HG03280 (cell line): ENCODE measurements around the gene CNTNAP5.
"Not testable (repeated sequence)": the region's sequence is repeated elsewhere in the genome, so short reads cannot be mapped to it uniquely, and the experiment has no call there.

Source experiments
- ATAC-seq: cut with Tn5 transposase; IDR thresholded peaks from one replicate; pipeline ENCODE4 v1.9.1; 2021; ENCODE audit warnings: mild to moderate bottlenecking, moderate library complexity; ENCODE audit not compliant: unreplicated experiment

Gene CNTNAP5

DNA sequence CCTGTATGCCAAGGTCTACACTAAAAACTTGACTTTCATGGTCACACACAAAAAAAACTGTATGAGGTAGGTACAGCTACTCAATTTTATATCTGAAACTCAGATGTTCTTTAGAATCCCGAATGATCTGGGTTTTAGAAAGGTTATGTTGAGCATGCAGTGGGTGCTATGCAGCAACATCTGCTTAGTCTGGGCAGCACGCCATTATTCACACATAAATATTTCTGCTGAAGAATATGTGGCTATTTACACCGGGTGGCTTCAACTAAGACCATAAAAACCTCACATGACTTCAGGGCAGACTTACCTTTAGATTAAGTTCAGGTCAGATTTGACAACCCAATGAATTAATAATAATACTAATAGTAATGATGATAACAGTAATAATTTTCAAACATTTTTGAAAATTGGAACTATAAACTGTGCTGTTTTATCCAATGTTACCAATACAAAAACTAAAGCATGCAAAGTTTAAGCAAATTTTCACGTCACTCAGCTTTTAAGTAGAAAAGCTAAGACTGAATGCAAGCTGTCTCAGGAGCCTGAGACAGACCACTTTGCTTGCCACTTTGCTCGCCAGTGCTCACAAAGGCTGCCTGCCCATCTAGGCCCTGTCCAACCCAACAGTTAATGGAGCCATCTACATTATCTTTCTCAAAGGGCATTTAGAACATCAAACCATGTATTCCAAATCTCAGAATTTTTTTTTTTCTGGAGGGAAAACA is 292.0 kb downstream of the CNTNAP5 start:
- ATAC-seq: no peak

- no peak for ATAC-seq
These were observed 292.5 kb downstream of the CNTNAP5 start for GRCh38 chr2:124317628-124318027.

GRCh38 chr2:124318913-124319312 is 293.8 kb downstream of the CNTNAP5 start:
- no peak for ATAC-seq

DNA sequence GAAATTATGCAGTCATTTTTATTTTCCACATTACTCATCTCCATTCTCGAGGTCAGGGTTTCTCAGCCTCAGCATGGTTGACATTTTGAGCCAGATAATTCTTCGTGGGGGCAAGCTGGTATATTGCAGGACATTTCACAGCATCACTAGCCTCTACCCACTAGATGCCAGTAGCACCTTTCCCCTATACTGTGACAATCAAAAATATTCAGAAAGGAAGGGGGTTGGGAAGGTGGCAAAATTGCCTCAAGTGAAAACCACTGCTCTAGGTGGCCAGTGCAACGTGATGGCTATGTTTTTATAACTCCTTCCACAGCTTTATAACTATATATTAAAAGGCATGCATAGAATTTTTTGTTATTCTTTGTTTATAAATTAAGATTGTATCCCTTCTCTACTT is 294.5 kb downstream of the CNTNAP5 start:
- no peak for ATAC-seq

GRCh38 chr2:124320051-124320688 is 295.1 kb downstream of the CNTNAP5 start:
- no peak for ATAC-seq

DNA sequence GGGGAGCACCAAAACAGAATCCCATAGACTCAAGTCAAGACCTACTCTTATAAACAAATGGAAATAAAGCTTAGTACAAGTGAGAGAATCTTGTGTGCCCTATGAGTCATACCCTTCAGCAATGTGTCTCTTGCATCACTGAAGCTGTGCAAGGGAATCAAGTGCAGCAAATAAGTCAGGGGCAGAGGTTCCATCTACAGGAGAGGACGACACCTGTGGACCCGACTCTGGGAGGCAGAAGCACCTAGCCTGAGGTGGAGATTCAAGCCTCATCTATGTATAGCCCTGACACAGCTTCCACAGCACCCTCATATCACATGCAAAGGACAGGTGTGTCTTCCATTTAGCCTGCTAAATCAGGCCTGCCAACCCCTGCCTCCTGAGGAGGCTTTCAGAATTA is 298.2 kb downstream of the CNTNAP5 start:
- no peak for ATAC-seq

- ATAC-seq: no peak
These were observed 300.8 kb downstream of the CNTNAP5 start for GRCh38 chr2:124325667-124326440.

DNA sequence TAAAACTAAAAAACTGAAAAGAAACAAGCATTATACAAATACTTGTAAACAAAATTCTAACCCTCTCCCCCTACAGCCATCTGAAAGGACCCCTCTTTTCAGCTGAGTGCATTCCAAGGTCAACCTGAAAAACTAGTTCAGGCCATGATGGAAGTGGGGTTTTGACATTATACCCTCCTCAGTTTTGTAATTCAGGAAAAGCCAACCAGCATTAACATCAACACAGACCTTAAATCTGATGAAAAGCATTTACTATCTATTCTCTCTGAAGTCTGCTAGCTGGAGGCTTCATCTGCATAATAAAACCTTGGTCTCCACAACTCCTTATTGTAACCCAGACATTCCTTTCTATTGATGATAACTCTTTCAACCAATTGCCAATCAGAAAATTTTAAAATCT is 302.2 kb downstream of the CNTNAP5 start:
- ATAC-seq: no peak

DNA sequence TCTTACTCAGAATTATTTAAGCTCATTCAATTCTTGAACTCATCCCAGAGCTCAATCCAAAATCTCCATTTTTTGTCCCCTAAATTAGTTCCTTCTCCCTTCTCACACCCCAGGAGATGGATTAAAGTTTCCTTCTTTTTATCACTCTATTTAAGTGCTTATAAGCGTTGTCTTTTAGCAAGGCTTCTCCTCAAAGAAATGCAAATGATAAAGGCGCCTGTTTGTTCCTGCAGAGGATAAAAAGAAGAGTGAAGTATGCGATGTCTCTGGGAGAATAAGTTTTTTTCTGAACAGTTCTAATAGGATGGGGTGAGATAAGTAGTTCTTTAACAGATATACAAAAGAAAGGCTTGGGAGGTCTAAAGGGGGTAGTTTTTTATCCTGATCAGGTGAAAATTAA is 303.3 kb downstream of the CNTNAP5 start:
- ATAC-seq: no peak

DNA sequence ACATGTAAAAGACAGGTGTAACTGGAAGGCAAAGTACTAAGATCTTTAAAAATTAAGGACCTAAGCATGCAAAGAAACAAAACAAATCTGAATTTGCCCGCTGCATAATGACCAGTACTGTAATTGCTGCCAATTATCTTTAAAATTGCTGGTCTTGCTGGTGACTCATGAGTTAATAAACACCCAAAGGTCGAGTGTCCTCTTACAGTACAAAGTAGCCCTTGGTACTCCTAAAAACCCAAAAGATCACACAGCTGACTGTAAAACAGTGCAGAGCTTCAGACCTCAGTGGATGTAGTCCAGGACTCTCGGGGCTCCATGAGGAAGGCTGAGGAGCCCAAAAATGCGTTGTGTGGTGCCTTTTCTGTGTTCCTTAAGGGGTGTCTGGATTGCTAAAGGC is 308.7 kb downstream of the CNTNAP5 start:
- no peak for ATAC-seq

DNA sequence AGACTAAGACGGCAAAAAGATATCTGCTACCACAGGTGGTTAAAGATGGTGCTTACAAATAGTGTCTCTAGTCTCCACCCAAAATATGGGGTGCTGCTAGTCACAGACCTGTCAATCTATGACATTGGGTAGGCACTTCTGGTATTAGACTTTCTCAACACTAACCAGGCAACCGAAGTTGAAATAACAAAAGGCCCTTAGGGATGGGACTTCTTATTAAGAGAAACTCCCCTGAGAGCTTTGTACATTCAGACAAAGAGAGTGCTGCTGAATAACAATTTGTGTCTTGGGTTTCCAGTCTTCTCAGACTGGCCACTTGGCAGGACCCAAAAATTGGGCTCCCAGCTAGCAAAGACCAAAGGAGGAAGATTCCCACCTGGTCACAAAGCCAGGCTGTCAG is 310.0 kb downstream of the CNTNAP5 start:
- no peak for ATAC-seq

DNA sequence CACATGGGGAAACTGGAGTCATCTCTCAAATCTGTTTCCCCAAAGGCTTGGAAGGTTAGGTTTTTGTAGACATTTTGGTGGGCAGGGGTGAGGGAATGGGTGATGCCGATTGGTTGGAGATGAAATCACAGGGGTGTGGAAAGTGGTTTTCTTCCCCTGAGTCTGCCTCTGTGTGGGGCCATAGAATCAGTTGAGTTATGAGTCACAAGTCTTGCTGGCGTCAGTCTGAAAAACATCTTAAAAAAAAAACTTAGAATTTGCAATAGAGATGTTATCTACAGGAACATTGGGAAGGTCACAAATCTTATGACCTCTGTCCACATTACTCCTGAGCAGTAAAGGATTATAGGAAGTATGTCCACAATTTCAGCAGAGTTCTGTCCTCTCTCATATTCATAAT is 314.6 kb downstream of the CNTNAP5 start:
- no peak for ATAC-seq

GRCh38 chr2:124343827-124344498 is 318.9 kb downstream of the CNTNAP5 start:
- ATAC-seq: no peak

- ATAC-seq: no peak
These were observed 322.1 kb downstream of the CNTNAP5 start for GRCh38 chr2:124347209-124347608.

- ATAC-seq: no peak
These were observed 328.6 kb downstream of the CNTNAP5 start for GRCh38 chr2:124353656-124354055.

DNA sequence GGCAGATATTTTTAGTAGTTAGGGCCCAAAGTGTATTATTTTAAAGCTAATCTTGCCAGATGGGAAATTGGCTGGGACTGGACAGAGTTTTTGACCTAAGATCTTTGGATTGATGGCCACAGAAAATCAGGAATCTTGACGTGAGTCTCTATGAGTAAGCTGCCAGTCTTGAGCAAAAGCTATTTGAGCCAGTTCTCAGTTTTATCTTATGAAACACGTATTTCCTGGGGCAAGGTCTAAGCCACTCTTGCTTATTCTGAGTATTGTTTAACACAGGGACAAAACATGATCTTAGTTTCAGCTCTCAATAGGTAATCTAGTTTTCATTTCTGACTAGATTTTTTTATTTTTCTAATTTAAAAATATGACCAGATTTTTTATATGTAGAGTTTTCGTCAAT is 329.4 kb downstream of the CNTNAP5 start:
- ATAC-seq: no peak

DNA sequence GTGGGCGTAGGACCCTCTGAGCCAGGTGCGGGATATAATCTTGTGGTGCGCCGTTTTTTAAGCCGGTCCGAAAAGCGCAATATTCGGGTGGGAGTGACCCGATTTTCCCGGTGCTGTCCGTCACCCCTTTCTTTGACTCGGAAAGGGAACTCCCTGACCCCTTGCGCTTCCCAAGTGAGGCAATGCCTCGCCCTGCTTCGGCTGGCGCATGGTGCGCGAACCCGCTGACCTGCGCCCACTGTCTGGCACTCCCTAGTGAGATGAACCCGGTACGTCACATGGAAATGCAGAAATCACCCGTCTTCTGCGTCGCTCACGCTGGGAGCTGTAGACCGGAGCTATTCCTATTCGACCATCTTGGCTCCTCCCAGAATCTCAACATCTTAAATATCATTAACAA is 336.9 kb downstream of the CNTNAP5 start:
- not testable (repeated sequence) for ATAC-seq

GRCh38 chr2:124369181-124369580 is 344.1 kb downstream of the CNTNAP5 start:
- ATAC-seq: no peak

GRCh38 chr2:124380221-124380749 is 355.2 kb downstream of the CNTNAP5 start:
- no peak for ATAC-seq

DNA sequence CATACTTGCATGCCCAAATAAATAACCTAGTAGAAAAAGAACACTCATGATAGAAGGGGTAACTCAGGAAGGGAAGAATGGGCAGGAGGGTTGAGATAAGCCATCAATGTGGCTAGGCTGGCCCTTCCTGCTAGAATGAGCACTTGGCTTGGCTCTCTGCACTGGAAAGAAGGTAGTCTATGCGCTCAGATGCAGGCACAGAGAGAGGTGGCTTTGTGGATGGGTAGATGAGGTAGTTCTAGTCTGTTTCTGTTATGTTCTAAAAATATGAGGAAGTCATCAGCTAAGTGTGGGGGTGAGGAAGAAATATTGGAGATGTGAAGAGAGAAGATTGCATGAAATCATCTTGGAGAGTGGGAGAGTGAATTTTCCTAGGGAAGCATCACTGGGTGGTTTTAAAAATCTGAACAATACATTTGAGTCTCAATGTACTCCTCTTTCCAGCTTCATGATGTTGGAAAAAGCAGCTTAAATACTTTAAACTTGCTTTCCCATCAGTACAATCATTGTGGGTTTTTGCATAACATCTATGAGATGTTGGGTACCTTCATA is 357.1 kb downstream of the CNTNAP5 start:
- no peak for ATAC-seq

GRCh38 chr2:124395961-124396360 is 370.9 kb downstream of the CNTNAP5 start:
- ATAC-seq: no peak
